ENCODE data around the gene SPPL3.

DNA sequence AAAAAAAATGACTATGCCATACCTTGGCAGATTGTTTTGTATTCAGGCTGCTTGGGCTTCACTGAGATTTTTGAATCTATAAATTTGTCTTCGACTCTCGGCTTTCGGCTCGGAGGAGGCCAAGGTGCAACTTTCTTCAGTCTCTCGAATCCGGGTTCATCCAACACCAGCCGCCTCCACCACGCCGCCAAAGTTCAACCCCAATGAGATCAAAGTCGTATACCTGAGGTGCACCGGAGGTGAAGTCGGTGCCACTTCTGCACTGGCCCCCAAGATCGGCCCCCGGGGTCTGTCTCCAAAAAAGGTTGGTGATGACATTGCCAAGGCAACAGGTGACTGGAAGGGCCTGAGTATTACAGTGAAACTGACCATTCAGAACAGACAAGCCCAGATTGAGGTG is 12.4 kb upstream of the SPPL3 start:
- TF ChIP-seq, protein P1, sequence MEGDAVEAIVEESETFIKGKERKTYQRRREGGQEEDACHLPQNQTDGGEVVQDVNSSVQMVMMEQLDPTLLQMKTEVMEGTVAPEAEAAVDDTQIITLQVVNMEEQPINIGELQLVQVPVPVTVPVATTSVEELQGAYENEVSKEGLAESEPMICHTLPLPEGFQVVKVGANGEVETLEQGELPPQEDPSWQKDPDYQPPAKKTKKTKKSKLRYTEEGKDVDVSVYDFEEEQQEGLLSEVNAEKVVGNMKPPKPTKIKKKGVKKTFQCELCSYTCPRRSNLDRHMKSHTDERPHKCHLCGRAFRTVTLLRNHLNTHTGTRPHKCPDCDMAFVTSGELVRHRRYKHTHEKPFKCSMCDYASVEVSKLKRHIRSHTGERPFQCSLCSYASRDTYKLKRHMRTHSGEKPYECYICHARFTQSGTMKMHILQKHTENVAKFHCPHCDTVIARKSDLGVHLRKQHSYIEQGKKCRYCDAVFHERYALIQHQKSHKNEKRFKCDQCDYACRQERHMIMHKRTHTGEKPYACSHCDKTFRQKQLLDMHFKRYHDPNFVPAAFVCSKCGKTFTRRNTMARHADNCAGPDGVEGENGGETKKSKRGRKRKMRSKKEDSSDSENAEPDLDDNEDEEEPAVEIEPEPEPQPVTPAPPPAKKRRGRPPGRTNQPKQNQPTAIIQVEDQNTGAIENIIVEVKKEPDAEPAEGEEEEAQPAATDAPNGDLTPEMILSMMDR (conservative IDR thresholded peaks at IDR 0.05 in 1 of 2, IDR thresholded peaks at IDR 0.05 in 1 of 2; ENCODE audit: extremely low read depth in 1 of 2, insufficient read depth in 1 of 2, low read depth in 1 of 2, low read length in 2 of 2), result no peak
- no peak for TF ChIP-seq EZH2 (IDR thresholded peaks at IDR 0.05; ENCODE audit: borderline replicate concordance, low read length)

Data from mammary epithelial cell (primary cell).